ENCODE measurements around the gene WDR44. TPM values are rescaled to one million over a fixed set of nuclear protein-coding genes. Genes with fewer than 3 reads are reported as not detected.
A peak's percentile ranks its signal among the peaks of the same experiment; 100 is the strongest.

The WDR44 gene
- total RNA-seq, 1 donor from 2014 or later = 19.0 TPM

- DNase-seq (ENCODE audit: low read depth) = peak; percentile 25
- Histone ChIP-seq H3K9ac (ENCODE audit: low read length) (no peak overlapping the region), H3K9me3 (ENCODE audit: insufficient read depth, low read depth, low read length) (no peaks in the 10 kb centered on the region), H3K4me3 (ENCODE audit: insufficient read depth, low read depth, low read length) (no peak overlapping the region), H3K27me3 (ENCODE audit: insufficient read depth, low read length) (no peaks in the 10 kb centered on the region), H3K79me2 (ENCODE audit: insufficient read depth, low read length) (peaks cover 95% of the 10 kb centered on the region), H3K27ac (ENCODE audit: low read depth, low read length) (peak overlapping the region; percentile 3), H3K36me3 (ENCODE audit: insufficient read depth, low read length) (no peaks in the 10 kb centered on the region), H3K4me1 (ENCODE audit: insufficient read depth, low read length) (peaks cover 3% of the 10 kb centered on the region), H4K20me1 (ENCODE audit: insufficient read depth, low read length) (peaks cover 65% of the 10 kb centered on the region), H2AFZ (ENCODE audit: low read depth, low read length) (no peak overlapping the region), H3K4me2 (ENCODE audit: low read length) (peak overlapping the region; percentile 3)
- Mint-ChIP-seq H3K4me1 (ENCODE audit: low read depth, unreplicated experiment) (peaks cover 15% of the 10 kb centered on the region), H3K4me3 (ENCODE audit: unreplicated experiment) (no peak overlapping the region), H3K27me3 (ENCODE audit: low read depth, unreplicated experiment) (no peaks in the 10 kb centered on the region), H3K27ac (ENCODE audit: unreplicated experiment) (peak overlapping the region; percentile 26), H3K9me3 (ENCODE audit: unreplicated experiment) (no peaks in the 10 kb centered on the region), H3K36me3 (ENCODE audit: low read depth, unreplicated experiment) (no peaks in the 10 kb centered on the region)
- peak; percentile 93 for FAIRE-seq
- no peak for TF ChIP-seq CTCF (IDR thresholded peaks at IDR 0.05; ENCODE audit: insufficient read depth, low read depth, low read length)
- TF ChIP-seq EZH2 (IDR thresholded peaks at IDR 0.05; ENCODE audit: insufficient read depth, low read length) = no peak
Measured at GRCh38 chrX:118355225-118355920, 9.5 kb downstream of the WDR44 start.

- DNase-seq (ENCODE audit: low read depth) (no peak), FAIRE-seq (peak; percentile 70)
- no peaks in the 10 kb centered on the region for H3K36me3 ChIP-seq (ENCODE audit: insufficient read depth, low read length)
- no peaks in the 10 kb centered on the region for H3K36me3 Mint-ChIP-seq (ENCODE audit: low read depth, unreplicated experiment)
- peaks cover 95% of the 10 kb centered on the region for H3K79me2 ChIP-seq (ENCODE audit: insufficient read depth, low read length)
- H3K9ac ChIP-seq (ENCODE audit: low read length) = no peak overlapping the region
- H3K27ac ChIP-seq (ENCODE audit: low read depth, low read length) = peak overlapping the region; percentile 3
- H3K4me3 ChIP-seq (ENCODE audit: insufficient read depth, low read depth, low read length) = no peak overlapping the region
- H3K4me3 Mint-ChIP-seq (ENCODE audit: unreplicated experiment) = no peak overlapping the region
- H2AFZ ChIP-seq (ENCODE audit: low read depth, low read length) = no peak overlapping the region
- peaks cover 65% of the 10 kb centered on the region for H4K20me1 ChIP-seq (ENCODE audit: insufficient read depth, low read length)
- peaks cover 13% of the 10 kb centered on the region for H3K4me1 Mint-ChIP-seq (ENCODE audit: low read depth, unreplicated experiment)
- peak overlapping the region; percentile 3 for H3K4me2 ChIP-seq (ENCODE audit: low read length)
- TF ChIP-seq EZH2 (IDR thresholded peaks at IDR 0.05; ENCODE audit: insufficient read depth, low read length) (no peak), CTCF (IDR thresholded peaks at IDR 0.05; ENCODE audit: insufficient read depth, low read depth, low read length) (no peak)
- H3K9me3 ChIP-seq (ENCODE audit: insufficient read depth, low read depth, low read length) = no peaks in the 10 kb centered on the region
- no peaks in the 10 kb centered on the region for H3K27me3 ChIP-seq (ENCODE audit: insufficient read depth, low read length)
- no peaks in the 10 kb centered on the region for H3K27me3 Mint-ChIP-seq (ENCODE audit: low read depth, unreplicated experiment)
- H3K4me1 ChIP-seq (ENCODE audit: insufficient read depth, low read length) = peaks cover 11% of the 10 kb centered on the region
- H3K27ac Mint-ChIP-seq (ENCODE audit: unreplicated experiment) = no peak overlapping the region
- H3K9me3 Mint-ChIP-seq (ENCODE audit: unreplicated experiment) = no peaks in the 10 kb centered on the region
Measured at GRCh38 chrX:118356154-118356701, 10.3 kb downstream of the WDR44 start.
